IMR-90 (cell line): ENCODE results near the gene HOXB8. TPM values are rescaled to one million over a fixed set of nuclear protein-coding genes. Genes with fewer than 3 reads are reported as not detected.

Experiments
- ATAC-seq: fragments of 200-7000 bp; cut with Tn5 transposase; 2 replicates; pipeline ENCODE4 v1.9.1; 2020; ENCODE audit warnings: low read depth, mild to moderate bottlenecking, moderate library complexity
- BruUV-seq: library from RNA; stranded (reverse); fragments of 400-500 nt; replicated peaks from 2 replicates; lab custom pipeline; 2021; lab: Mats Ljungman, UMichigan
- CTCF ChIA-PET: fragments of 300-600 bp; formaldehyde crosslinking; extraction: SDS; loops from one replicate; lab custom pipeline; 2021; ENCODE audit warnings: antibody characterized with exemption; lab: Yijun Ruan, JAX
- POLR2A ChIA-PET: fragments of 300-600 bp; sonication (Branson Sonifier 250); formaldehyde crosslinking; loops from one replicate; lab custom pipeline; 2022; ENCODE audit warnings: antibody characterized with exemption; ENCODE audit not compliant: unreplicated experiment; lab: Charles Lee
- DNase-seq: peaks from one replicate; pipeline ENCODE4 v3.0.0; 2013
- H2AFZ ChIP-seq: replicated peaks from 2 replicates; pipeline ENCODE3; 2013; ENCODE audit warnings: low read length, mild to moderate bottlenecking; ENCODE audit not compliant: poor library complexity
- H2AK5ac ChIP-seq: 2 replicates; pipeline ENCODE4 v1.6.1; 2013; ENCODE audit warnings: low read depth, low read length, inconsistent platforms
- H2AK9ac ChIP-seq: replicated peaks from 2 replicates; pipeline ENCODE3; 2013; ENCODE audit warnings: mild to moderate bottlenecking, low read depth, low read length, moderate library complexity; ENCODE audit not compliant: poor library complexity
- H2BK120ac ChIP-seq: 2 replicates; pipeline ENCODE4 v1.6.1; 2013; ENCODE audit warnings: low read depth, low read length, inconsistent platforms
- H2BK15ac ChIP-seq: 3 replicates; pipeline ENCODE4 v1.6.1; 2013; ENCODE audit warnings: low read depth, low read length, inconsistent platforms
- H2BK20ac ChIP-seq: 2 replicates; pipeline ENCODE4 v1.6.1; 2013; ENCODE audit warnings: low read depth, mild to moderate bottlenecking, inconsistent platforms, low read length, moderate library complexity
- H2BK5ac ChIP-seq: 2 replicates; pipeline ENCODE4 v1.6.1; 2013; ENCODE audit warnings: mild to moderate bottlenecking, low read depth, low read length, inconsistent platforms; ENCODE audit not compliant: poor library complexity, severe bottlenecking
- H3K14ac ChIP-seq: replicated peaks from 2 replicates; pipeline ENCODE4 v1.6.1; 2013; ENCODE audit warnings: low read depth, low read length, inconsistent platforms
- H3K18ac ChIP-seq: 2 replicates; pipeline ENCODE4 v1.6.1; 2013; ENCODE audit warnings: low read depth, low read length, control low read depth
- H3K23ac ChIP-seq: 2 replicates; pipeline ENCODE4 v1.6.1; 2013; ENCODE audit warnings: low read depth, low read length, inconsistent platforms
- H3K27ac ChIP-seq: 2 replicates; pipeline ENCODE4 v1.5.1; 2013; ENCODE audit warnings: mild to moderate bottlenecking, control low read depth, low read length; ENCODE audit not compliant: insufficient read depth
- H3K27me3 ChIP-seq: 2 replicates; pipeline ENCODE4 v1.6.1; 2013; ENCODE audit warnings: low read length; ENCODE audit not compliant: control insufficient read depth, insufficient read depth
- H3K36me3 ChIP-seq: 2 replicates; pipeline ENCODE4 v1.6.1; 2013; ENCODE audit warnings: low read length, mixed read lengths; ENCODE audit not compliant: control insufficient read depth, insufficient read depth
- H3K4ac ChIP-seq: 2 replicates; pipeline ENCODE4 v1.6.1; 2013; ENCODE audit warnings: low read depth, low read length, inconsistent platforms
- H3K4me1 ChIP-seq: 2 replicates; pipeline ENCODE4 v1.6.1; 2013; ENCODE audit warnings: low read length, mixed read lengths; ENCODE audit not compliant: control insufficient read depth, insufficient read depth
- H3K4me2 ChIP-seq: 2 replicates; pipeline ENCODE4 v1.6.1; 2013; ENCODE audit warnings: low read depth, mild to moderate bottlenecking, control low read depth, low read length, moderate library complexity
- H3K4me3 ChIP-seq: 2 replicates; pipeline ENCODE4 v1.5.1; 2013; ENCODE audit warnings: low read depth, mild to moderate bottlenecking, control low read depth, low read length, moderate library complexity; ENCODE audit not compliant: insufficient read depth
- H3K56ac ChIP-seq: 2 replicates; pipeline ENCODE4 v1.6.1; 2013; ENCODE audit warnings: low read length, inconsistent platforms; ENCODE audit not compliant: insufficient read depth; ENCODE audit errors: extremely low read depth
- H3K79me1 ChIP-seq, 2 experiments: 2 replicates each; pipeline ENCODE4 v1.6.1; 2013; ENCODE audit warnings: low read length in 2 of 2, inconsistent platforms in 1 of 2, low read depth in 1 of 2
- H3K9ac ChIP-seq: 2 replicates; pipeline ENCODE4 v1.6.1; 2013; ENCODE audit warnings: low read depth, low read length, control low read depth
- H3K9me1 ChIP-seq: 2 replicates; pipeline ENCODE4 v1.6.1; 2013; ENCODE audit warnings: low read length, inconsistent platforms; ENCODE audit not compliant: insufficient read depth
- H3K9me3 ChIP-seq: 2 replicates; pipeline ENCODE4 v1.6.1; 2013; ENCODE audit warnings: low read length; ENCODE audit not compliant: control insufficient read depth, insufficient read depth
- H4K20me1 ChIP-seq: 2 replicates; pipeline ENCODE4 v1.6.1; 2013; ENCODE audit warnings: low read length, inconsistent platforms; ENCODE audit not compliant: insufficient read depth
- H4K5ac ChIP-seq: 2 replicates; pipeline ENCODE4 v1.6.1; 2013; ENCODE audit warnings: mild to moderate bottlenecking, low read depth, low read length, control low read depth
- H4K8ac ChIP-seq, 2 experiments: 2 replicates each; pipeline ENCODE4 v1.6.1; 2013; ENCODE audit warnings: low read depth in 2 of 2, low read length in 2 of 2, control low read depth in 1 of 2, inconsistent platforms in 1 of 2
- H4K91ac ChIP-seq: 2 replicates; pipeline ENCODE4 v1.6.1; 2013; ENCODE audit warnings: low read depth, low read length, inconsistent platforms; ENCODE audit not compliant: insufficient read depth
- CTCF ChIP-seq: conservative IDR thresholded peaks from 2 replicates; pipeline ENCODE4 v1.5.1; 2012; ENCODE audit warnings: mild to moderate bottlenecking, low read depth, low read length, improper control_type of control experiment
- MXI1 ChIP-seq: IDR thresholded peaks from 2 replicates; pipeline ENCODE4 v1.6.1; 2012; ENCODE audit warnings: low read depth, mild to moderate bottlenecking, low read length, moderate library complexity, borderline replicate concordance
- NFE2L2 ChIP-seq: fragments of 150-350 bp; IDR thresholded peaks from 2 replicates; pipeline ENCODE4 v1.6.1; 2016; ENCODE audit warnings: low read depth, mild to moderate bottlenecking, low read length
- POLR2A ChIP-seq: IDR thresholded peaks from 2 replicates; pipeline ENCODE4 v1.6.1; 2012; ENCODE audit warnings: mild to moderate bottlenecking, low read depth, low read length
- RCOR1 ChIP-seq: IDR thresholded peaks from 2 replicates; pipeline ENCODE4 v1.6.1; 2012; ENCODE audit warnings: mild to moderate bottlenecking, low read length, improper control_type of control experiment; ENCODE audit not compliant: insufficient replicate concordance
- SMC3 ChIP-seq: fragments of 150-350 bp; IDR thresholded peaks from 2 replicates; pipeline ENCODE4 v1.6.1; 2016; ENCODE audit warnings: low read depth, mild to moderate bottlenecking, antibody characterized with exemption, low read length, moderate library complexity
- WGBS, 2 experiments: methylation state at CpG; one replicate each; pipeline versions ENCODE4 v1.1.5 to v1.1.7; 2013; ENCODE audit warnings: missing lambda C conversion rate in 2 of 2; ENCODE audit not compliant: insufficient read length in 1 of 2; ENCODE audit errors: extremely low coverage in 2 of 2; 5-methylcytosine and 5-hydroxymethylcytosine counted together
- dilution Hi-C: fragments of 300-500 bp; cut with HindIII; formaldehyde crosslinking; loops from one replicate; pipeline ENCODE4 v1.14.3; 2018; ENCODE audit warnings: low sequenced_read_pairs; ENCODE audit not compliant: unreplicated experiment
- in situ Hi-C: fragments of 300-500 bp; cut with MboI; formaldehyde crosslinking; loops from 3 replicates; pipeline ENCODE4 v1.14.3; 2019; ENCODE audit warnings: low sequenced_read_pairs, inconsistent platforms, mixed read lengths
- intact Hi-C: fragments of 100-400 bp; cut with micrococcal nuclease; formaldehyde crosslinking; loops from 2 replicates; pipeline ENCODE4 v1.10.0; 2022
- polyA plus RNA-seq, 3 experiments: library from polyadenylated mRNA; depleted of rRNA; stranded (reverse); fragments of >200 nt; gene quantifications; 2 replicates each; pipeline ENCODE4 v1.2.3, GENCODE V29; 2012; ENCODE audit warnings: low replicate concordance in 1 of 3
- total RNA-seq: library from RNA; depleted of rRNA; stranded (reverse); fragments of >200 nt; gene quantifications from 2 replicates; pipeline ENCODE4 v1.2.3, GENCODE V29; 2012

The HOXB8 gene
- total and polyA plus RNA-seq, 2 of the 4 experiments (the other 2 are of a cell fraction) = 0.54 to 5.3 TPM

- H3K4ac ChIP-seq = peak overlapping the region; percentile 98; the same call in 1 of the 2 replicates
- peak overlapping the region; percentile 84 for H4K91ac ChIP-seq
- in situ Hi-C loops = loop anchor here (5.0 to 10.0 kb wide), 2 partner anchors 261 to 574 kb away; no protein-coding TSS in a partner anchor
- peak overlapping the region; percentile 78 for H3K23ac ChIP-seq
- intact Hi-C loops = loop anchor here (1.0 kb wide), 1 partner anchor 12 kb away; no protein-coding TSS in a partner anchor
- 0 out of 2 replicates have a peak, but pooled peaks cover 3% of the 10 kb centered on the region for H3K9me1 ChIP-seq
- POLR2A ChIA-PET = interaction anchor here (0.5 kb wide), 1 partner anchor 10 kb away, joined by 3 read pairs; no protein-coding TSS in a partner anchor
- ATAC-seq (no peak), DNase-seq (no peak)
- H3K18ac ChIP-seq = no peak overlapping the region; the same call in 1 of the 2 replicates
- dilution Hi-C loops = no loop called here
- H2AK9ac ChIP-seq = peak overlapping the region; percentile 1
- peak overlapping the region; percentile 97 for H3K14ac ChIP-seq
- no CpG with 5 or more reads among the region's 7 CpGs for WGBS, 2 experiments
- H3K4me3 ChIP-seq = no peak overlapping the region
- BruUV-seq = no TSS peak
- TF ChIP-seq CTCF (no peak), MXI1 (no peak), RCOR1 (no peak), SMC3 (no peak), POLR2A (no peak), NFE2L2 (no peak)
- H2AK5ac ChIP-seq = peak overlapping the region; percentile 38
- H3K4me1 ChIP-seq = peaks cover 12% of the 10 kb centered on the region
- H3K9me3 ChIP-seq = no peaks in the 10 kb centered on the region
- peak overlapping the region; percentile 53; the same call in 1 of the 2 replicates for H3K56ac ChIP-seq
- H2BK15ac ChIP-seq = 0 out of 3 replicates have a peak overlapping the region, but pooled peaks have one; percentile 18
- peak overlapping the region; percentile 35; the same call in 1 of the 2 replicates for H4K5ac ChIP-seq
- peak overlapping the region; percentile 71 for H2AFZ ChIP-seq
- peaks cover 9% of the 10 kb centered on the region; the same call in 1 of the 2 replicates for H3K36me3 ChIP-seq
- no peaks in the 10 kb centered on the region for H3K27me3 ChIP-seq
- peak overlapping the region; percentile 99; the same call in 1 of the 2 replicates for H3K27ac ChIP-seq
- H2BK20ac ChIP-seq = 0 out of 2 replicates have a peak overlapping the region, but pooled peaks have one; percentile 21
- no peak overlapping the region for H2BK5ac ChIP-seq
- CTCF ChIA-PET = no interaction called here
- H2BK120ac ChIP-seq = peak overlapping the region; percentile 67; the same call in 1 of the 2 replicates
- H4K20me1 ChIP-seq = peaks cover 15% of the 10 kb centered on the region
- peak overlapping the region; percentile 55 to 86; a peak in 3 of 4 replicates for H4K8ac ChIP-seq
- peaks cover 24 to 42% of the 10 kb centered on the region in 2 experiments; a peak in 3 of 4 replicates for H3K79me1 ChIP-seq
- H3K4me2 ChIP-seq = peak overlapping the region; percentile 95
- peak overlapping the region; percentile 99 for H3K9ac ChIP-seq
These were observed 16.4 kb downstream of the HOXB8 start for GRCh38 chr17:48598736-48599135.
